Upper lobe of left lung (tissue), 4 donors: ENCODE data around the gene PTPN23.

ENCODE experiments used
- CTCF ChIP-seq, 6 experiments: fragments of 450-650 bp in 4 of 6; fragments of 200-600 bp in 2 of 6; sonication (generic) in 2 of 6; IDR thresholded peaks; one replicate each; pipeline ENCODE4 v1.5.1; 2016 to 2019; ENCODE audit warnings: antibody characterized with exemption in 6 of 6
- POLR2A ChIP-seq, 4 donors: fragments of 450-650 bp; IDR thresholded peaks; one replicate each; pipeline ENCODE4 v1.5.1; 2016 to 2017; ENCODE audit warnings: antibody characterized with exemption in 4 of 4, mild to moderate bottlenecking in 2 of 4

GRCh38 chr3:47436180-47436579, 55.4 kb downstream of the PTPN23 start:
- TF ChIP-seq POLR2A (IDR thresholded peaks at IDR 0.05) = no peak
- no peak for TF ChIP-seq CTCF (IDR thresholded peaks at IDR 0.05)
